Muscle of leg (tissue), 16 donors: ENCODE data around the gene DOCK6. TPM values are rescaled to one million over a fixed set of nuclear protein-coding genes. Genes with fewer than 3 reads are reported as not detected.

Source experiments
- DNase-seq: peaks from one replicate; pipeline ENCODE4 v3.0.0; 2013
- H3K27ac ChIP-seq: one replicate; pipeline ENCODE4 v1.5.1; 2013; ENCODE audit warnings: mild to moderate bottlenecking, low read length, control low read depth
- H3K27me3 ChIP-seq: one replicate; pipeline ENCODE4 v1.6.1; 2013; ENCODE audit warnings: low read length; ENCODE audit not compliant: control insufficient read depth, insufficient read depth
- H3K36me3 ChIP-seq: one replicate; pipeline ENCODE4 v1.6.1; 2013; ENCODE audit warnings: low read length; ENCODE audit not compliant: control insufficient read depth, insufficient read depth
- H3K4me1 ChIP-seq: one replicate; pipeline ENCODE4 v1.6.1; 2013; ENCODE audit warnings: low read length; ENCODE audit not compliant: control insufficient read depth, insufficient read depth
- H3K4me3 ChIP-seq: one replicate; pipeline ENCODE4 v1.5.1; 2013; ENCODE audit warnings: low read length, control low read depth
- H3K9me3 ChIP-seq: replicated peaks from 2 replicates; pipeline ENCODE4 v1.6.1; 2013; ENCODE audit warnings: low read depth, low read length; ENCODE audit not compliant: control insufficient read depth
- WGBS: methylation state at CpG from one replicate; pipeline ENCODE4 v1.1.5; 2013; ENCODE audit warnings: missing lambda C conversion rate; ENCODE audit not compliant: insufficient coverage; 5-methylcytosine and 5-hydroxymethylcytosine counted together
- long read RNA-seq, 11 donors: transcript quantifications; one replicate each; lab custom pipeline, GENCODE V29; 2026
- polyA plus RNA-seq, 8 donors: library from polyadenylated mRNA; unstranded; fragments of 120-200 nt; gene quantifications; one replicate each; pipeline versions ENCODE4 v1.2.1 to v1.2.3, GENCODE V29; 2013; ENCODE audit warnings: inconsistent platforms in 1 of 8, low replicate concordance in 1 of 8; ENCODE audit not compliant: insufficient read length in 8 of 8, insufficient read depth in 1 of 8
- total RNA-seq: library from RNA; stranded (reverse); fragments of 120-200 nt; gene quantifications from one replicate; pipeline ENCODE4 v1.2.4, GENCODE V29; 2013

The DOCK6 gene, protein sequence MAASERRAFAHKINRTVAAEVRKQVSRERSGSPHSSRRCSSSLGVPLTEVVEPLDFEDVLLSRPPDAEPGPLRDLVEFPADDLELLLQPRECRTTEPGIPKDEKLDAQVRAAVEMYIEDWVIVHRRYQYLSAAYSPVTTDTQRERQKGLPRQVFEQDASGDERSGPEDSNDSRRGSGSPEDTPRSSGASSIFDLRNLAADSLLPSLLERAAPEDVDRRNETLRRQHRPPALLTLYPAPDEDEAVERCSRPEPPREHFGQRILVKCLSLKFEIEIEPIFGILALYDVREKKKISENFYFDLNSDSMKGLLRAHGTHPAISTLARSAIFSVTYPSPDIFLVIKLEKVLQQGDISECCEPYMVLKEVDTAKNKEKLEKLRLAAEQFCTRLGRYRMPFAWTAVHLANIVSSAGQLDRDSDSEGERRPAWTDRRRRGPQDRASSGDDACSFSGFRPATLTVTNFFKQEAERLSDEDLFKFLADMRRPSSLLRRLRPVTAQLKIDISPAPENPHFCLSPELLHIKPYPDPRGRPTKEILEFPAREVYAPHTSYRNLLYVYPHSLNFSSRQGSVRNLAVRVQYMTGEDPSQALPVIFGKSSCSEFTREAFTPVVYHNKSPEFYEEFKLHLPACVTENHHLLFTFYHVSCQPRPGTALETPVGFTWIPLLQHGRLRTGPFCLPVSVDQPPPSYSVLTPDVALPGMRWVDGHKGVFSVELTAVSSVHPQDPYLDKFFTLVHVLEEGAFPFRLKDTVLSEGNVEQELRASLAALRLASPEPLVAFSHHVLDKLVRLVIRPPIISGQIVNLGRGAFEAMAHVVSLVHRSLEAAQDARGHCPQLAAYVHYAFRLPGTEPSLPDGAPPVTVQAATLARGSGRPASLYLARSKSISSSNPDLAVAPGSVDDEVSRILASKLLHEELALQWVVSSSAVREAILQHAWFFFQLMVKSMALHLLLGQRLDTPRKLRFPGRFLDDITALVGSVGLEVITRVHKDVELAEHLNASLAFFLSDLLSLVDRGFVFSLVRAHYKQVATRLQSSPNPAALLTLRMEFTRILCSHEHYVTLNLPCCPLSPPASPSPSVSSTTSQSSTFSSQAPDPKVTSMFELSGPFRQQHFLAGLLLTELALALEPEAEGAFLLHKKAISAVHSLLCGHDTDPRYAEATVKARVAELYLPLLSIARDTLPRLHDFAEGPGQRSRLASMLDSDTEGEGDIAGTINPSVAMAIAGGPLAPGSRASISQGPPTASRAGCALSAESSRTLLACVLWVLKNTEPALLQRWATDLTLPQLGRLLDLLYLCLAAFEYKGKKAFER (N-terminal part only)
- total RNA-seq (23.7 TPM), polyA plus RNA-seq (10 to 100 TPM; 25.4 to 53.7 (median 41.9) TPM)
- long read RNA-seq, donor 1, partial matches to known transcripts, result 0 of 1 reads
- long read RNA-seq, donor 1, other reads (novel, unspliced or antisense), result 0 of 1 reads
- long read RNA-seq, donor 2, result 0 reads
- long read RNA-seq, donor 3, result 0 reads
- long read RNA-seq, donor 4, result 0 reads
- long read RNA-seq, donor 5, partial matches to known transcripts, result 0 of 2 reads
- long read RNA-seq, donor 5, other reads (novel, unspliced or antisense), result 0 of 2 reads
- long read RNA-seq, donor 6, partial matches to known transcripts, result 18 of 19 reads
- long read RNA-seq, donor 6, other reads (novel, unspliced or antisense), result 0 of 19 reads
- long read RNA-seq, donor 7, partial matches to known transcripts, result 0 of 1 reads
- long read RNA-seq, donor 7, other reads (novel, unspliced or antisense), result 0 of 1 reads
- long read RNA-seq, donor 8, partial matches to known transcripts, result 0 of 3 reads
- long read RNA-seq, donor 8, other reads (novel, unspliced or antisense), result 0 of 3 reads
- long read RNA-seq, donor 9, partial matches to known transcripts, result 0 of 1 reads
- long read RNA-seq, donor 9, other reads (novel, unspliced or antisense), result 0 of 1 reads
- long read RNA-seq, donor 10, partial matches to known transcripts, result 0 of 1 reads
- long read RNA-seq, donor 10, other reads (novel, unspliced or antisense), result 0 of 1 reads
- long read RNA-seq, donor 11, partial matches to known transcripts, result 0 of 1 reads
- long read RNA-seq, donor 11, other reads (novel, unspliced or antisense), result 0 of 1 reads

DNA sequence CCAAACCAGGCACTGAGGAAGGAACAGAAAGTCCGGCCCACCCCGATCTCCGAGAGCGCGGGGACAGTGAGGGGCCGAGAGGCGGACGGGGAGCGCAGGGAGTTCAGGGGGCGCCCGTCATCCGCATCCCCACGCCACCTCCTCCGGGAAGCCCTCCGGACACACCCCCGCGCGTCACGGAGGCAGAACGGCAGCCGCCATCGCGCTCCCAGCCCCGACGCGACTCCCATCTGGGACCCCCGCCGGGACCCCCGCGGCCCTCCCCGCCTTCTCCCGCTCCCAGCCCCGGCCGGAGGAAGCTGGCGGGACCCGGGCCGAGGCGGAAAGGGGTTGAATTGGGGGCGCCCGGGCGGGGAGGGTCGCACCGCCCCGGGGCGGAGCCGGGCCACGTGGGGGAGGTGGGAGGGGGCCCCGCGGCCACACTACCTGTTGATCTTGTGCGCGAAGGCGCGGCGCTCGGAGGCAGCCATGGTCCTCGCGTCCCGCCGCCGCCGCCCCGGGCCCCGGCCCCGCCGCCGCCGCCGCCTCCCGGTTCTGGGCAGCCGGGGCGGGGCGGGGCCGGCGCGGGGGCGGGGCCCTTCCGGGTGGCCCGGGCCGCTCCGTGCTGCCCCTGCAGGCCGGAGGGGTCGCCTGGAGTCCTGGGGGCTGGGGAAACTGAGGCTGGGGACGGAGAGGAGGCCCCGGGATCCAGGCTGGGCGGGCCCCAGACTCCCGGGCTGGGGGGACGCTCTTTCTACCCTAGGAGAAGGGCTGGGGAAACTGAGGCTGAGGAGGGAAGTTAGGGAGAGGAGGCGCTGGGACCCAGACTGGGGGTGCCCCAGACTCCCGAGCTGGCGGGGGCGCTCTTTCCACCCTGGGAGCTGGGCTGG is at the start of gene DOCK6:
Gene DOCK6 (minus strand): TSS at position 554 of the 869 bp plus-strand sequence. CDS start 84 bp downstream, at position 470.
- H3K27me3 ChIP-seq, result no peaks in the 10 kb centered on the region
- DNase-seq, result peak; percentile 52
- H3K9me3 ChIP-seq, result no peaks in the 10 kb centered on the region
- peaks cover 18% of the 10 kb centered on the region for H3K4me1 ChIP-seq
- H3K27ac ChIP-seq, result peak within 1 kb of the TSS; percentile 88
- under 1% methylated on average over 77 of the region's 91 CpGs for WGBS
- peak within 1 kb of the TSS; percentile 81 for H3K4me3 ChIP-seq
- no peaks in the 10 kb centered on the region for H3K36me3 ChIP-seq

DNA sequence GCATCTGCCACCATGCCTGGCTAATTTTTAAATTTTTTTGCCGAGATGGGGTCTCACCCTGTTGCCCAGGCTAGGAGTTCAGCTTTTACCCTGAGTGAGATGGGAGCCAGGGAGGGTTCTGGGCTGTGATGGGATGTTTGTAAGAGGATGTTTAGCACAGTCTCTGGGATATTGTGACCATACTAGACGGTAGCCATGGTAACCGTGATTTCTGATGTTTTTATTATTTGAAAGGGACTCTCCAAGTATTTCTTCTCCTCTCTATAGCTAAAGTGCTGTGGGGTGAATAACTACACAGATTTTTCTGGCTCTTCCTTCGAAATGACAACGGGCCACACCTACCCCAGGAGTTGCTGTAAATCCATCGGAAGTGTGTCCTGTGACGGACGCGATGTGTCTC is 44.0 kb upstream of the DOCK6 start:
- H3K27ac ChIP-seq, result no peak overlapping the region
- H3K4me1 ChIP-seq, result no peaks in the 10 kb centered on the region
- no peaks in the 10 kb centered on the region for H3K36me3 ChIP-seq
- 30% methylated on average over 2 of the region's 9 CpGs for WGBS
- peak; percentile 40 for DNase-seq
- H3K4me3 ChIP-seq, result no peak overlapping the region
- no peaks in the 10 kb centered on the region for H3K27me3 ChIP-seq
- H3K9me3 ChIP-seq, result no peaks in the 10 kb centered on the region

DNA sequence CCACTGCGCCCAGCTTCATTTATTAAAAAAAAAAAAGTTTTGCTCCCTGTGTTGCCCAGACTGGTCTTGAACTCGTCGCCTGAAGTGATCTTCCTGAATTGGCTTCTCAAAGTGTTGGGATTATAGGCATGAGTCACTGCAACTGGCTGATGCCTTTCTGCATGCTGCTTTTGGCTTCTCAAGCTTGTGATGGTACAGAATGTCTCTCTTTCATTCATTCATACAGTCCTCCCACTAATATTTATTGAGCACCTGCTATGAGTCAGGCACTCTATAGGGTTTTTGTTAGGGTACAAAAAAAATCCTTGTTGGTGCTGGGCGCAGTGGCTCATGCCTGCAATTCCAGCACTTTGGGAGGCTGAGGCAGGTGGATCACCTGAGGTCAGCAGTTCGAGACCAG is 42.6 kb upstream of the DOCK6 start:
- DNase-seq, result no peak
- Histone ChIP-seq H3K27ac (no peak overlapping the region), H3K4me3 (no peak overlapping the region), H3K27me3 (no peaks in the 10 kb centered on the region), H3K4me1 (no peaks in the 10 kb centered on the region), H3K36me3 (no peaks in the 10 kb centered on the region), H3K9me3 (no peaks in the 10 kb centered on the region)
- WGBS, result 75% methylated on average over 1 of the region's 5 CpGs

DNA sequence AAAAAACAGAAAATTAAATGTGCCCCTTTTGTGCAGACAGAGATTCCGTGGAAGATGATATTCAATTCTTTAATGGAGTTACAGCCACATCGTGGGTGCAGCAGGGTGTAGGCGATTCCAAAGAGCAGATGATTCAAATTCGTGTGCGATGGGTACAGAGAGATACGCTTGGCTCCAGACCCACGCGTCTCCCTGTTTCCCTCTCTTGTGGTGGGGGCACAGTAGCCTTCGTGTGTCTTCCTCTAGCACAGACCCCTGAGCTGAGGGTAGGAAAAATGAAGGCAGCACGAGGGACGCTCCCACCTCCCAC is 38.4 kb upstream of the DOCK6 start:
- Histone ChIP-seq H3K4me1 (peaks cover 6% of the 10 kb centered on the region), H3K36me3 (no peaks in the 10 kb centered on the region), H3K9me3 (no peaks in the 10 kb centered on the region), H3K27ac (no peak overlapping the region), H3K27me3 (no peaks in the 10 kb centered on the region), H3K4me3 (no peak overlapping the region)
- WGBS, result 85% methylated on average over 3 of the region's 11 CpGs
- no peak for DNase-seq

DNA sequence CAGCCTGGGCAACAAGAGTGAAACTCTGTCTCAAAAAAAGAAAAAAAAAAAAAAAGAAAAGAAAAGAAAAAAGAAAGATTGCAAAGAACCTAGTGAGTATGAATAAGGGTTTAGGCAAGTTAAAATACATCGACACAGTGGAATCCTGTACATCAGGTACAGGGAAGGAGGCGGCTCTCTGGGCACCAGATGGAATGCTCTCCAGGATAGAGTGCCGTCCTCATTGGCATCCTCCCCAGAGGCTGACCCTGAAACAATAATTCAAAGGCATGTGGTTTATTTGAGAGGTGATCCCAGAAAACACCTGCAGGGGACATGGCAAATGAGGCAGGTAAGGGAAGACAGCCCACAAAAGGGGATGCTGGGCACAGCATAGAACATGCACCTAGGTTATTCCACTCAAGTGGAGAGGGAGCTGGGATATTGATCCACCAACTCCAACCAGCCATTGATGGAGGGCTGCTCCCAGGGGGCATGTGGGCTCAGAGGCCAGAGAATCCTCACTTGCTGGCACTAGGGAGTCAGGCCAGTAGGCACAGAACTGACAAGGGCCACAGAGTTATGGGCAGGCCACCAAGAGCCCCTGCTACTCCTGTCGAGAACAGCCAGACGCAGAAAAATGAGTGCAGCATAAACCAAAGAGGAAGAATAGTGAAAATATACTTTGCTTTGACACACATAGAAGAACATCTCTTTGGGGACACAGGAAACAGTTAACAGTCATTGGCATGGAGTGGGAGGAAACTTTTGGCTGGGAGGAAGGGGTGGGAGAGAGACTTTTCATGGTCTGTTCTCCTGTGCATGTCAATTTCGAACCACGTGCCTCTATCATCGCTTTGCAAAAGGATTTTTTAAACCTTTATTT is 37.9 kb upstream of the DOCK6 start:
- Histone ChIP-seq H3K27ac (no peak overlapping the region), H3K36me3 (no peaks in the 10 kb centered on the region), H3K9me3 (no peaks in the 10 kb centered on the region), H3K27me3 (no peaks in the 10 kb centered on the region), H3K4me3 (no peak overlapping the region), H3K4me1 (peaks cover 7% of the 10 kb centered on the region)
- WGBS, result 70% methylated on average over 2 of the region's 8 CpGs
- no peak for DNase-seq

DNA sequence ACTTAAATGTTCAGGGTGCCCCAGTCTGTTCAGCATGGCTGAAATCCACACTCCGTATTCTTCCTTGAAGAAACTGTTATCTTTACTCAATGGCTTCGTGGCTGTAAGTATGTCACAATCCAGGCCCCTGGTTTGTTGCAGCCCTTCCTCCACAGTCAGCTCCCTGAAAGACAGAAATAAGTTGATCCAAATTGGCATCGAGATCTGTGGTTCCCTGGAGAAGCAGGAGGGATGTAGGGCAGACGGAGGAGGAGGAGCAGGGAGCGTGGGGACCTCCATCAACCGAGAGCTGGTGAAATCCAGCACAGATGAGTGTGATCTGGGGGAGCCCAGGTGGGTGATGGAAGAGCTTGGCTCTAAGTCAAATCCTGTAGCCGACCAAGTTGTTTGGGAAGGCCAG is 33.9 kb upstream of the DOCK6 start:
- Histone ChIP-seq H3K9me3 (no peaks in the 10 kb centered on the region), H3K27ac (peak overlapping the region; percentile 35), H3K36me3 (no peaks in the 10 kb centered on the region), H3K4me1 (peaks cover 14% of the 10 kb centered on the region), H3K4me3 (no peak overlapping the region), H3K27me3 (no peaks in the 10 kb centered on the region)
- DNase-seq, result peak; percentile 56
- 32% methylated on average over 5 of the region's 7 CpGs for WGBS

DNA sequence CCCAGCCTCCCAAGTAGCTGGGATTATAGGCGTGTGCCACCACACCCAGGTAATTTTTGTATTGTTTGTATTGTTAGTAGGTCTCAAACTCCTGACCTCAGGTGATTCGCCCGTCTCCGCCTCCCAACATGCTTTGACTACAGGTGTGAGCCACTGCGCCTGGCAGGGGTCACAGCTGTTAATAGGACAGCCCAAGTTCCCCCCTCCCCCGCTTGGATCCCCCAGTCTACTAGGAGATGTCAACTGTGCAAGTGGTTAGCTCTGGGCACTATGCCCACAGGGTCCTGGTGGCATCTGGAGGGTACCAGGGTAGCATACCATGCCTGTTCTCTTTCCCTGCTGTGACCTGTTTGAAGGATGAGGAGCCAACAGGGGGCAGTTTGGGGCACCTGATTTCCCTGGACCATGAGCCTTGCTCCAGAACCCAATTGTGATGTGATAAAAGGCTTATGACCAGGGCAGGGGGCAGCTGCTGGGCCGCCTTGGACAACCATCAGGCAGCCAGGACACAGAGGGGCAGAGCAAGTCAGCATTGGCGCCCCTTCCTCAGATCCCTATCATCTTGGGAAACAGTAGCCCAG is 33.4 kb upstream of the DOCK6 start, which contains the start of gene TSPAN16:
Gene TSPAN16 (plus strand): TSS at position 496 of the 581 bp plus-strand sequence. CDS start 138 bp downstream, outside the sequence.
- DNase-seq, result no peak
- Histone ChIP-seq H3K36me3 (no peaks in the 10 kb centered on the region), H3K4me3 (no peak within 1 kb of the TSS), H3K27me3 (no peaks in the 10 kb centered on the region), H3K4me1 (peaks cover 14% of the 10 kb centered on the region), H3K27ac (peak within 1 kb of the TSS; percentile 35), H3K9me3 (no peaks in the 10 kb centered on the region)
- WGBS, result 94% methylated on average over 5 of the region's 8 CpGs
